Breast epithelium (tissue), 3 donors: ENCODE data around the gene STAC2.

Source experiments
- POLR2A ChIP-seq: fragments of 450-650 bp; IDR thresholded peaks from one replicate; pipeline ENCODE4 v1.6.1; 2016; ENCODE audit warnings: antibody characterized with exemption, mild to moderate bottlenecking, moderate library complexity
- TF ChIP-seq, protein P1 (sequence below), 3 donors: fragments of 450-650 bp; IDR thresholded peaks; one replicate each; pipeline ENCODE4 v1.5.1; 2016 to 2017; ENCODE audit warnings: antibody characterized with exemption in 3 of 3, mild to moderate bottlenecking in 3 of 3, moderate library complexity in 3 of 3

DNA sequence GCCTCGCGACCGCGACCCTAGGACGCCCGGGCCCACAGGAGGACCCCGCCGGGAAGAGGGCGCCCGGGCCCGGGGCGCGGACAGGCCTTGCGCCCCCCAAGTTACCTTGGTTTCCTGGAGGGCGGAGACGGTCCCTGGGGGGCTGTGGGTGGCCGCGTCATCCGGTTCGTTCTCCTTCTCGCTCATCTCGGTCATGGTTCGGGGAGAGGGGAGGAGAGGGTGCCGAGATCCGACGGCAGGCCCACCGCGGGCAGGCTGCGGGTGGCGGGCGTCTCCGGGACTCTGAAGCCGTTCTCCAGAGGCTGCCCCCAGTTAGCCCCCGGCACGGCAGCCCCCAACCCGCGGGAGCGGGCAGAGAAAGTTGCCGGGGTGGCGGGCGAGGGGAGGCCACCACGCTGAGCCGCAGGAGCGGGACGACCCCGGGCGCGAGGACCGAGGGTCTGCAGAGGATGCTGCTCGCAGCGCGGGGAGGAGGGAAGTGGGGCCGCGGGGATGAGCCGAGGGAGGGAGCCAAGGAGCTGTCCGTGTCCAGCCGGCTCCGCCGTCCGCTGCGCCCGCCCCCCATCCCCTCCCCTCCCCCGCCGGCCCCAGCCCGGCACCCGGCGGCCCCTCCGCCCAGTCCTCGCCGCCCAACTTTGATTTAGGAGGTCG, at the start of gene STAC2:
- TF ChIP-seq, protein P1, sequence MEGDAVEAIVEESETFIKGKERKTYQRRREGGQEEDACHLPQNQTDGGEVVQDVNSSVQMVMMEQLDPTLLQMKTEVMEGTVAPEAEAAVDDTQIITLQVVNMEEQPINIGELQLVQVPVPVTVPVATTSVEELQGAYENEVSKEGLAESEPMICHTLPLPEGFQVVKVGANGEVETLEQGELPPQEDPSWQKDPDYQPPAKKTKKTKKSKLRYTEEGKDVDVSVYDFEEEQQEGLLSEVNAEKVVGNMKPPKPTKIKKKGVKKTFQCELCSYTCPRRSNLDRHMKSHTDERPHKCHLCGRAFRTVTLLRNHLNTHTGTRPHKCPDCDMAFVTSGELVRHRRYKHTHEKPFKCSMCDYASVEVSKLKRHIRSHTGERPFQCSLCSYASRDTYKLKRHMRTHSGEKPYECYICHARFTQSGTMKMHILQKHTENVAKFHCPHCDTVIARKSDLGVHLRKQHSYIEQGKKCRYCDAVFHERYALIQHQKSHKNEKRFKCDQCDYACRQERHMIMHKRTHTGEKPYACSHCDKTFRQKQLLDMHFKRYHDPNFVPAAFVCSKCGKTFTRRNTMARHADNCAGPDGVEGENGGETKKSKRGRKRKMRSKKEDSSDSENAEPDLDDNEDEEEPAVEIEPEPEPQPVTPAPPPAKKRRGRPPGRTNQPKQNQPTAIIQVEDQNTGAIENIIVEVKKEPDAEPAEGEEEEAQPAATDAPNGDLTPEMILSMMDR (IDR thresholded peaks at IDR 0.05) = no peak
- TF ChIP-seq POLR2A = no peak
